Measurements from ENCODE around the gene TAGLN.

TAGLN gene

DNA sequence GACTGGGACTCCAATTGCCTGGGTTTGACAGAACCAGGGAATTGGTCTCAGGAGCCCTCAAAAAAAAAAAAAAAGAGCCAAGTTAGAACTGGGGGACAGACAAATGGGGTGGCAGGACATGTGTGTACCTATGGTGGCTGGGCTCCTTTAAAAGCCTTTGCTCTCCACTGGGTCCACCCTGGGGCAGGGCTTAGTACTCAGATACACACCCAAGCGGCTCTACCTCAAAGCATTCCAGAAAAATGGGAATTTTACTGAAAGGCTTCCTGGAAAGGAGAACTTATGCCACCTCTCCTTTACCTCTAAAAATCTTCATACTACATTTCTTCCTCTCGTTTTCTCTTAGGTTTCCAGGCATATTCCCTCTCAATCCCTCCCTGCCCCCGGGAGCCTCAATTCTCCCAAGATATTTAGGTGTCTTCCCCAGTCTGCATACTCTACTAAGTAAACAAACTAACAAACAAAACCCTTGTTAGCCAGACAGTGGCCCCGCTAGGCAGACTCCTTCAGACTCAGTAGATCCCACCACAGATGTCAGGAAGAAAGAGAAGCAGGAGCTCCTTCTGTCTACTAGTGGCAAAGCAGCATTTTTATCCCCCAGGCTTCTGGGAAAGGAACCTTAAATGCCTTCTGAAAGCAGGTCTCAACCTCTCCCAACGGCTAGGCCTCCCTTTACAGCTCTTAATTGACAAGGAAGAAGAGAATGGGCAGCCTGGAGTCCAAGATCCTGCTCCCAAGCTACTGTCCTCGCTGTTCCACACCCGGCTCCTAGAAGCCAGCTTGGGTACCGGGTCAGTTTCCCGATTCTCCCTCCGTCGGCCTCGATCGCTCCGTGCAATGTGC is 32.0 kb downstream of the TAGLN start:
- H3K27me3 ChIP-seq (ENCODE audit: insufficient read depth, low read length, poor library complexity, severe bottlenecking) = no peaks in the 10 kb centered on the region
- no peaks in the 10 kb centered on the region for H3F3A ChIP-seq (ENCODE audit: low read depth)
- H3K36me3 ChIP-seq (ENCODE audit: insufficient read depth, low read length) = peaks cover 13% of the 10 kb centered on the region; the same call in 1 of the 2 replicates
- H2AFZ ChIP-seq (ENCODE audit: low read length) = peak overlapping the region; percentile 99; the same call in 1 of the 2 replicates
- H4K20me1 ChIP-seq (ENCODE audit: insufficient read depth, low read length, poor library complexity, severe bottlenecking) = no peaks in the 10 kb centered on the region
- peaks cover 29% of the 10 kb centered on the region for H3K4me1 ChIP-seq (ENCODE audit: insufficient read depth, low read length, poor library complexity, severe bottlenecking)
- no peaks in the 10 kb centered on the region for H3K9me2 ChIP-seq (replicated peaks; ENCODE audit: low read depth, low read length)
- H3K4me2 ChIP-seq (ENCODE audit: low read depth, low read length, poor library complexity, severe bottlenecking) = peak overlapping the region; percentile 92
- H3K9ac ChIP-seq (ENCODE audit: low read depth, low read length, poor library complexity, severe bottlenecking) = peak overlapping the region; percentile 92
- no peaks in the 10 kb centered on the region for H3K9me3 ChIP-seq (ENCODE audit: insufficient read depth, low read depth, low read length)
- H3K79me2 ChIP-seq (ENCODE audit: insufficient read depth, low read length) = peaks cover 42% of the 10 kb centered on the region
- TF ChIP-seq, protein P1, sequence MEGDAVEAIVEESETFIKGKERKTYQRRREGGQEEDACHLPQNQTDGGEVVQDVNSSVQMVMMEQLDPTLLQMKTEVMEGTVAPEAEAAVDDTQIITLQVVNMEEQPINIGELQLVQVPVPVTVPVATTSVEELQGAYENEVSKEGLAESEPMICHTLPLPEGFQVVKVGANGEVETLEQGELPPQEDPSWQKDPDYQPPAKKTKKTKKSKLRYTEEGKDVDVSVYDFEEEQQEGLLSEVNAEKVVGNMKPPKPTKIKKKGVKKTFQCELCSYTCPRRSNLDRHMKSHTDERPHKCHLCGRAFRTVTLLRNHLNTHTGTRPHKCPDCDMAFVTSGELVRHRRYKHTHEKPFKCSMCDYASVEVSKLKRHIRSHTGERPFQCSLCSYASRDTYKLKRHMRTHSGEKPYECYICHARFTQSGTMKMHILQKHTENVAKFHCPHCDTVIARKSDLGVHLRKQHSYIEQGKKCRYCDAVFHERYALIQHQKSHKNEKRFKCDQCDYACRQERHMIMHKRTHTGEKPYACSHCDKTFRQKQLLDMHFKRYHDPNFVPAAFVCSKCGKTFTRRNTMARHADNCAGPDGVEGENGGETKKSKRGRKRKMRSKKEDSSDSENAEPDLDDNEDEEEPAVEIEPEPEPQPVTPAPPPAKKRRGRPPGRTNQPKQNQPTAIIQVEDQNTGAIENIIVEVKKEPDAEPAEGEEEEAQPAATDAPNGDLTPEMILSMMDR (conservative IDR thresholded peaks at IDR 0.05; ENCODE audit: low read length) = no peak
- TF ChIP-seq EZH2phosphoT487 (IDR thresholded peaks at IDR 0.05; ENCODE audit: borderline replicate concordance) = no peak
- H3K4me3 ChIP-seq (ENCODE audit: low read length, poor library complexity, severe bottlenecking) = peak overlapping the region; percentile 97

DNA sequence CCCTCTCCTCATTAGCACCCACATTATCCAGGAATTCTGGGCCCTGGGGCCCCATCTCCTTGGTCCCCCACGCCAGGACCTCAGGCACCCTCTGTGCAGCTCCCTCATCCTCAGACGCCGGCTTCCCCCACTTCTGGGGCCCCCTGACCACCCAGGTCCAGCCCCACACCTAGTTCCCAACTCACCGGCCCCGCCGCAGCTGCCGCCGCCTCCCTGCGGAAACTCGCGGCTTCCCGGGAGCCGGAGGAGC is 32.6 kb downstream of the TAGLN start, which contains the start of gene PCSK7:
Gene PCSK7 (minus strand): TSS at position 232 of the 250 bp plus-strand sequence. CDS start 2,229 bp downstream, outside the sequence.
- Histone ChIP-seq H3F3A (ENCODE audit: low read depth) (no peaks in the 10 kb centered on the region), H3K4me1 (ENCODE audit: insufficient read depth, low read length, poor library complexity, severe bottlenecking) (peaks cover 29% of the 10 kb centered on the region), H3K9me3 (ENCODE audit: insufficient read depth, low read depth, low read length) (no peaks in the 10 kb centered on the region), H3K4me2 (ENCODE audit: low read depth, low read length, poor library complexity, severe bottlenecking) (peak within 1 kb of the TSS; percentile 96), H3K9ac (ENCODE audit: low read depth, low read length, poor library complexity, severe bottlenecking) (peak within 1 kb of the TSS; percentile 92), H2AFZ (ENCODE audit: low read length) (peak within 1 kb of the TSS; percentile 99), H3K27me3 (ENCODE audit: insufficient read depth, low read length, poor library complexity, severe bottlenecking) (no peaks in the 10 kb centered on the region), H3K9me2 (replicated peaks; ENCODE audit: low read depth, low read length) (no peaks in the 10 kb centered on the region), H4K20me1 (ENCODE audit: insufficient read depth, low read length, poor library complexity, severe bottlenecking) (no peaks in the 10 kb centered on the region), H3K4me3 (ENCODE audit: low read length, poor library complexity, severe bottlenecking) (peak within 1 kb of the TSS; percentile 97), H3K79me2 (ENCODE audit: insufficient read depth, low read length) (peaks cover 42% of the 10 kb centered on the region), H3K36me3 (ENCODE audit: insufficient read depth, low read length) (peaks cover 13% of the 10 kb centered on the region; the same call in 1 of the 2 replicates)
- no peak for TF ChIP-seq EZH2phosphoT487 (IDR thresholded peaks at IDR 0.05; ENCODE audit: borderline replicate concordance)
- TF ChIP-seq, protein P1 (conservative IDR thresholded peaks at IDR 0.05; ENCODE audit: low read length) = no peak

DNA sequence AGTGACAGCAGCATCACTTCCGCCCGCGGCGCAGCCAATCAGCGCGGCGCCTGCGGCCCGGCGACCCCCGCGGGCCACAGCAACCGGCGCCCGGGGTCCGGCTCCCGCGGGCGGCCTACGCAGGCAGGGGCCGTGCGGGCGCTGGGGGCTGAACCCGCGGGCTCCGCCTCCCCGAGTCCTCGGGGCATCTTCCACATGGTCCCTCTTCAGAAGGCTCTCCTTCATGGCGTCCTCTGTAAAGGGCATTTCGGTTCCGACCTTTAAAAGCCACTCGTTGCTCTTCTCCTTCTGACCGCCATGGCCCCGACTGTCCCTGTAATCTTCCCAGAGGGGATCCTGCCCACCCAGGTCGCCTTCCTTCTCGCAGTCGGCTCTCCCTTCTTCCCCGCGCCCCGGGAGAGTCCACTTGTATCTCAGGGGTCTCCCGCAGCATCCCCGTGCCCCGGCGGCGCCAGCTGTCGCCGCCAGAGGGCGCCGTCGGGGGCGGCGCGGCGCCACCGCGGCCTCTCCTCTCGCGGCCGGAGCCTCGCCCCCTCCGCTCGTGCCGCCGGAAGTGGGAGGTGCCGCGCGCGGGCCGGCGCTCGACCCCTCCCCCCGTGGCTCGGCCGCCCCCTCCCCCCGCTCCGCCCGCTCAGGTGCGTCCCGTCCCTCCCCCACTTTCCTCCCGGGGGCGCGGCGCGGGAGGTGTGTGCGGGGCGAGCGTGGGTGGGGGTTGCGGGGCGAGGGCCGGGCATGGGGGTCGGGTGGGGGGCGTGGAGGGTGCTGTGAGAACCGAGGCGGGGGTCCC is 33.1 kb downstream of the TAGLN start, which contains the start of gene RNF214:
Gene RNF214 (plus strand): TSS at position 580 of the 787 bp plus-strand sequence. CDS start 1,602 bp downstream, outside the sequence.
- no peaks in the 10 kb centered on the region for H3K9me2 ChIP-seq (replicated peaks; ENCODE audit: low read depth, low read length)
- H2AFZ ChIP-seq (ENCODE audit: low read length) = peak within 1 kb of the TSS; percentile 99
- H3K9me3 ChIP-seq (ENCODE audit: insufficient read depth, low read depth, low read length) = no peaks in the 10 kb centered on the region
- peaks cover 8% of the 10 kb centered on the region; the same call in 1 of the 2 replicates for H3K36me3 ChIP-seq (ENCODE audit: insufficient read depth, low read length)
- no peaks in the 10 kb centered on the region for H3K27me3 ChIP-seq (ENCODE audit: insufficient read depth, low read length, poor library complexity, severe bottlenecking)
- peak within 1 kb of the TSS; percentile 92 for H3K9ac ChIP-seq (ENCODE audit: low read depth, low read length, poor library complexity, severe bottlenecking)
- H3K4me1 ChIP-seq (ENCODE audit: insufficient read depth, low read length, poor library complexity, severe bottlenecking) = peaks cover 29% of the 10 kb centered on the region
- peaks cover 42% of the 10 kb centered on the region for H3K79me2 ChIP-seq (ENCODE audit: insufficient read depth, low read length)
- H3F3A ChIP-seq (ENCODE audit: low read depth) = no peaks in the 10 kb centered on the region
- H3K4me3 ChIP-seq (ENCODE audit: low read length, poor library complexity, severe bottlenecking) = peak within 1 kb of the TSS; percentile 97
- no peaks in the 10 kb centered on the region for H4K20me1 ChIP-seq (ENCODE audit: insufficient read depth, low read length, poor library complexity, severe bottlenecking)
- peak within 1 kb of the TSS; percentile 96 for H3K4me2 ChIP-seq (ENCODE audit: low read depth, low read length, poor library complexity, severe bottlenecking)
- TF ChIP-seq EZH2phosphoT487 (IDR thresholded peaks at IDR 0.05; ENCODE audit: borderline replicate concordance) = no peak
- TF ChIP-seq, protein P1 (conservative IDR thresholded peaks at IDR 0.05; ENCODE audit: low read length) = peak; percentile 75
